ENCODE data around the gene RASL10B.

DNA sequence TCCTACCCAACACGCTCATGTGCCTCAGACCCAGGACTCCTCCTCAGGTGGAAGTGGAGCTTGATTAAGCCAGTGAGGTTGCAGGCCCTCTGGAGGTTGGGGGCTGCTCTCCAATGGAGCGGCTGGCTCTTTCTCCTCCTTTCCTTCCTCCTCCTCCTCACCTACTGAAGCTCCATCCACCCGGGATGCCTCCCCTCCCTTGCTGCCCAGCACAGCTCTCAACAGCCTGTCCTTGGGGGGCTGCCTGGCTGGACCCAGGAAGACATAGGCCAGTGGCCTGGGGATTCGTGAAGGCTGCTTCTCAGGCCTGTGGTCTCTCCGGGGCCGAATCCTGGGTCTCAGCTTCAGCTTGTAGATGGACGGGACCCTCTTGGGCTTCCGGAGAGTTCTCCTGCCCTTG lies 13.4 kb downstream of the RASL10B start:
- TF ChIP-seq, protein P1, sequence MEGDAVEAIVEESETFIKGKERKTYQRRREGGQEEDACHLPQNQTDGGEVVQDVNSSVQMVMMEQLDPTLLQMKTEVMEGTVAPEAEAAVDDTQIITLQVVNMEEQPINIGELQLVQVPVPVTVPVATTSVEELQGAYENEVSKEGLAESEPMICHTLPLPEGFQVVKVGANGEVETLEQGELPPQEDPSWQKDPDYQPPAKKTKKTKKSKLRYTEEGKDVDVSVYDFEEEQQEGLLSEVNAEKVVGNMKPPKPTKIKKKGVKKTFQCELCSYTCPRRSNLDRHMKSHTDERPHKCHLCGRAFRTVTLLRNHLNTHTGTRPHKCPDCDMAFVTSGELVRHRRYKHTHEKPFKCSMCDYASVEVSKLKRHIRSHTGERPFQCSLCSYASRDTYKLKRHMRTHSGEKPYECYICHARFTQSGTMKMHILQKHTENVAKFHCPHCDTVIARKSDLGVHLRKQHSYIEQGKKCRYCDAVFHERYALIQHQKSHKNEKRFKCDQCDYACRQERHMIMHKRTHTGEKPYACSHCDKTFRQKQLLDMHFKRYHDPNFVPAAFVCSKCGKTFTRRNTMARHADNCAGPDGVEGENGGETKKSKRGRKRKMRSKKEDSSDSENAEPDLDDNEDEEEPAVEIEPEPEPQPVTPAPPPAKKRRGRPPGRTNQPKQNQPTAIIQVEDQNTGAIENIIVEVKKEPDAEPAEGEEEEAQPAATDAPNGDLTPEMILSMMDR (optimal IDR thresholded peaks at IDR 0.05 in 1 of 3, IDR thresholded peaks at IDR 0.05 in 1 of 3, conservative IDR thresholded peaks at IDR 0.05 in 1 of 3; ENCODE audit: extremely low read depth in 1 of 3, insufficient read depth in 2 of 3, low read length in 3 of 3) = no peak
- no peak for TF ChIP-seq EZH2 (IDR thresholded peaks at IDR 0.05; ENCODE audit: low read length)

All from keratinocyte (primary cell).